DOHH2 (cell line): ENCODE results near the gene IGSF3.

Experiments
- CTCF ChIP-seq: fragments of 200-600 bp; sonication (generic); IDR thresholded peaks from one replicate; pipeline ENCODE4 v1.5.1; 2014; ENCODE audit warnings: antibody characterized with exemption, mild to moderate bottlenecking, low read depth, low read length; ENCODE audit not compliant: poor library complexity, severe bottlenecking
- EZH2phosphoT487 ChIP-seq: fragments of 200-600 bp; sonication (generic); IDR thresholded peaks from 2 replicates; pipeline ENCODE4 v1.6.1; 2017; ENCODE audit warnings: borderline replicate concordance, mild to moderate bottlenecking, antibody characterized with exemption, low read length, moderate library complexity, mixed read lengths

DNA sequence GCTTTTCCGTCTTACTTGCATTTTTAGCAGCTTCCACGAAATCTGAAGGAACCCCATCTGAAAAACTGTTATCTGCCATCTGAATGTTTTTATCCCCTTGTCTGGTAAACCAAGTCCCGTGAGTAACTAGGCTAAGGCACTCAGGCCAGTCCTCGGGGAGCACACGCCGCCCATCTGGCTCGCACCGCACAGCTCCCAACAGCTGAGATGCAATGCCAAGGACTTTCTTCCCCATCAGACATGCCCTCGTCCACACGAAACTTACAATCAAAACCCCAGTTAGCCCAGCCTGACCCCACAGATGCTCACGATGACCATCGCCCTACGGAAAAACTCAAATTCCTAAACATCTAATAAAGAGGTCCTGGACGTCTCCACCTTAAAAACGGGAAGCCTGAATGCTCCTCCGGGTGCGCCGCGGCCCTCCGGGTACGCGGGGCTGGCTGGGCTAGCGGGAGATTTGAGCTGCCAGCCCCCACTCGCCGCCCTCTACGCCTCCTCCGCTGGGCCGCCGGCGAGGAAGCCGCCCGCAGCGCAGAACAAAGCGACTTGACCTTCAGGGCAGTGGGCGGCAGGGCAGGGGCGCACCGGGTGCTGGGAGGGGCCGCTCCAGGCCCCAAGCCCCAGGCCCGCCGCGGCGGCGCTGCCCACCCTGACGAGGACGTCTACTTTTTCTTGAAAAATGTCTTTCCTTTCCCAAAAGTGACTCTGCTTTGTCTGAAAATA is 133.4 kb downstream of the IGSF3 start:
- no peak for TF ChIP-seq CTCF
- no peak for TF ChIP-seq EZH2phosphoT487
